COLO829 (cell line): ENCODE results near the gene A1CF.
"Not testable (repeated sequence)": the region's sequence is repeated elsewhere in the genome, so short reads cannot be mapped to it uniquely, and the experiment has no call there.

Source experiments
- DNase-seq: peaks from one replicate; pipeline ENCODE4 v3.0.0; 2012; ENCODE audit warnings: low spot score

The A1CF gene

GRCh38 chr10:50787962-50788361 lies 97.5 kb downstream of the A1CF start:
- DNase-seq, result not testable (repeated sequence)

GRCh38 chr10:50782017-50782416 lies 103.4 kb downstream of the A1CF start:
- not testable (repeated sequence) for DNase-seq

- DNase-seq, result not testable (repeated sequence)
Measured at GRCh38 chr10:50780036-50780435, 105.4 kb downstream of the A1CF start.

GRCh38 chr10:50774868-50775267 lies 110.6 kb downstream of the A1CF start:
- DNase-seq, result not testable (repeated sequence)

GRCh38 chr10:50772042-50772441 lies 113.4 kb downstream of the A1CF start:
- DNase-seq, result not testable (repeated sequence)

- not testable (repeated sequence) for DNase-seq
Measured at GRCh38 chr10:50766774-50767513, 118.5 kb downstream of the A1CF start.
